Measurements from ENCODE around the gene CXCR6. TPM values are rescaled to one million over a fixed set of nuclear protein-coding genes. Genes with fewer than 3 reads are reported as not detected.

CXCR6 gene
- total and polyA plus RNA-seq, 2 of the 13 experiments (the other 11 are each of a cell fraction or from before 2014, with no cell fraction given): not detected

DNA sequence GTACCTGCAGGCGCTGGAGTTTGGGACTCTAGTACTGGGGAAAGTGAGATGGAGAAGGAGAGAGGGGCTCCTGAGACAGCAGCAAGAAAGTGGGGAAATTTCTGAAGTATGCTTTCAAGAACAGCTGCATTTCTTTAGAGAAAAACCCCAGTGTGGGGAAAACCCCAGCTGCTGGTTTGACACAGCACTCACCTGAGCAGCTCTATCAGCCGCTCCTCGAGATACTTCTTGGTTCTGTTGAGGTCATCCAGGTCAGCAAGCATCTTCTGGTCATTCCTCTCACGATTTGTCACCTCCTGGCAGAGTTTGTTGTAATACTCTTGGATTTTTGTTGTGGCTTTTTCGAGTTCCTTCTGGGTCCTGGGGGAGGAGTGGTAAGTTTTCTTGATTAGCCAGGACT lies 18.8 kb downstream of the CXCR6 start:
- ChIA-PET CTCF (ENCODE audit: low intra/inter-chr PET ratio, low total read pairs) (no interaction called here), POLR2A (no interaction called here)
- no peaks in the 10 kb centered on the region for H3K27me3 ChIP-seq (ENCODE audit: control insufficient read depth in 1 of 2, insufficient read depth in 2 of 2, low read length in 2 of 2)
- TF ChIP-seq ETV6 (CRISPR knock-in tag; conservative IDR thresholded peaks at IDR 0.05) (no peak), MIER3 (CRISPR knock-in tag; IDR thresholded peaks at IDR 0.05; ENCODE audit: borderline replicate concordance) (no peak), ZNF530 (CRISPR knock-in tag; IDR thresholded peaks at IDR 0.05; ENCODE audit: low read depth) (no peak), ZNF850 (CRISPR knock-in tag; conservative IDR thresholded peaks at IDR 0.05) (no peak), KLF9 (CRISPR knock-in tag; IDR thresholded peaks at IDR 0.05; ENCODE audit: low read depth) (no peak), TCF7 (IDR thresholded peaks at IDR 0.05; ENCODE audit: low read depth) (no peak), ZNF777 (CRISPR knock-in tag; IDR thresholded peaks at IDR 0.05) (no peak), ZNF496 (CRISPR knock-in tag; IDR thresholded peaks at IDR 0.05; ENCODE audit: insufficient replicate concordance) (no peak)
- TF ChIP-seq, protein P1, sequence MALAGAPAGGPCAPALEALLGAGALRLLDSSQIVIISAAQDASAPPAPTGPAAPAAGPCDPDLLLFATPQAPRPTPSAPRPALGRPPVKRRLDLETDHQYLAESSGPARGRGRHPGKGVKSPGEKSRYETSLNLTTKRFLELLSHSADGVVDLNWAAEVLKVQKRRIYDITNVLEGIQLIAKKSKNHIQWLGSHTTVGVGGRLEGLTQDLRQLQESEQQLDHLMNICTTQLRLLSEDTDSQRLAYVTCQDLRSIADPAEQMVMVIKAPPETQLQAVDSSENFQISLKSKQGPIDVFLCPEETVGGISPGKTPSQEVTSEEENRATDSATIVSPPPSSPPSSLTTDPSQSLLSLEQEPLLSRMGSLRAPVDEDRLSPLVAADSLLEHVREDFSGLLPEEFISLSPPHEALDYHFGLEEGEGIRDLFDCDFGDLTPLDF (CRISPR knock-in tag; IDR thresholded peaks at IDR 0.05): no peak
- TF ChIP-seq, protein P2, sequence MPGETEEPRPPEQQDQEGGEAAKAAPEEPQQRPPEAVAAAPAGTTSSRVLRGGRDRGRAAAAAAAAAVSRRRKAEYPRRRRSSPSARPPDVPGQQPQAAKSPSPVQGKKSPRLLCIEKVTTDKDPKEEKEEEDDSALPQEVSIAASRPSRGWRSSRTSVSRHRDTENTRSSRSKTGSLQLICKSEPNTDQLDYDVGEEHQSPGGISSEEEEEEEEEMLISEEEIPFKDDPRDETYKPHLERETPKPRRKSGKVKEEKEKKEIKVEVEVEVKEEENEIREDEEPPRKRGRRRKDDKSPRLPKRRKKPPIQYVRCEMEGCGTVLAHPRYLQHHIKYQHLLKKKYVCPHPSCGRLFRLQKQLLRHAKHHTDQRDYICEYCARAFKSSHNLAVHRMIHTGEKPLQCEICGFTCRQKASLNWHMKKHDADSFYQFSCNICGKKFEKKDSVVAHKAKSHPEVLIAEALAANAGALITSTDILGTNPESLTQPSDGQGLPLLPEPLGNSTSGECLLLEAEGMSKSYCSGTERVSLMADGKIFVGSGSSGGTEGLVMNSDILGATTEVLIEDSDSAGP (CRISPR knock-in tag; IDR thresholded peaks at IDR 0.05; ENCODE audit: borderline replicate concordance): no peak
- H4K20me1 ChIP-seq (ENCODE audit: insufficient read depth, low read length): no peaks in the 10 kb centered on the region; the same call in none of the 2 replicates
- in situ Hi-C loops (cut with HindIII; ENCODE audit: extremely low pct_ligation_motif_present, low pct_unique_long_range_greater_than_20kb): no loop called here
- no peak overlapping the region for H2AFZ ChIP-seq (ENCODE audit: low read length)
- ATAC-seq (no peak), FAIRE-seq (no peak), DNase-seq (ENCODE audit: low spot score) (no peak)
- H3K27ac ChIP-seq (ENCODE audit: extremely low read length, insufficient read depth, low read length): no peak overlapping the region
- peaks cover 45 to 86% of the 10 kb centered on the region in 2 experiments for H3K36me3 ChIP-seq (replicated peaks in 1 of 2; ENCODE audit: control insufficient read depth in 1 of 2, insufficient read depth in 2 of 2, low read length in 2 of 2)
- H3K4me1 ChIP-seq (ENCODE audit: insufficient read depth, low read length): no peaks in the 10 kb centered on the region
- no peak overlapping the region for H3K9ac ChIP-seq (ENCODE audit: insufficient read depth, low read depth, low read length)
- WGBS (ENCODE audit: low lambda C conversion rate): 98% methylated on average over 5 of the region's 5 CpGs
- H3K9me3 ChIP-seq (ENCODE audit: low read length): no peaks in the 10 kb centered on the region
- BruUV-seq (replicated peaks): no TSS peak
- no peaks in the 10 kb centered on the region for H3K79me2 ChIP-seq (ENCODE audit: insufficient read depth, low read length)
- no peak overlapping the region for H3K4me3 ChIP-seq (replicated peaks in 1 of 3; ENCODE audit: insufficient read depth in 1 of 3, low read depth in 2 of 3, low read length in 3 of 3)
- H3K4me2 ChIP-seq (ENCODE audit: low read depth, low read length): no peak overlapping the region
- intact Hi-C loops (cut with micrococcal nuclease; ENCODE audit: unreplicated experiment): no loop called here
